Stimulated activated CD4-positive, alpha-beta T cell treated with anti-CD3 and anti-CD28 coated beads, Interleukin-4, amount 100 ng/mL, for 48 hours (primary cell): Measurements from ENCODE around the gene JMJD8.

ENCODE experiments used
- DNase-seq, 2 donors: peaks; one replicate each; pipeline ENCODE4 v3.0.0-alpha.2; 2020; ENCODE audit warnings: low read depth in 2 of 2

The JMJD8 gene

GRCh38 chr16:684071-684794, at the start of gene JMJD8:
Gene JMJD8 (minus strand): TSS chr16:684334. CDS start chr16:684319, 15 bp downstream.
- DNase-seq, result peak; percentile 93 to 98

- DNase-seq, result no peak
Measured at GRCh38 chr16:733382-734207, 49.5 kb upstream of the JMJD8 start.

GRCh38 chr16:732936-733335, 48.8 kb upstream of the JMJD8 start:
- DNase-seq, result no peak

GRCh38 chr16:732332-732731, 48.2 kb upstream of the JMJD8 start:
- DNase-seq, result no peak

- no peak for DNase-seq
Measured at GRCh38 chr16:730666-731509, 46.8 kb upstream of the JMJD8 start.

GRCh38 chr16:729768-730665, 45.9 kb upstream of the JMJD8 start:
- DNase-seq, result no peak

- no peak for DNase-seq
Measured at GRCh38 chr16:728890-729744, 45.0 kb upstream of the JMJD8 start.

GRCh38 chr16:728131-728889, 44.2 kb upstream of the JMJD8 start:
- peak in 1 of 2 donors; percentile 50 for DNase-seq

- no peak for DNase-seq
Measured at GRCh38 chr16:727291-727977, 43.3 kb upstream of the JMJD8 start.

- no peak for DNase-seq
Measured at GRCh38 chr16:726438-727290, 42.5 kb upstream of the JMJD8 start, which contains the start of the genes CCDC78 and HAGHL. Gene CCDC78 (minus strand): TSS chr16:726443. CDS start chr16:726367, 76 bp downstream. Gene HAGHL (plus strand): TSS chr16:727106. CDS start chr16:727510, 404 bp downstream.

GRCh38 chr16:726188-726437, 42.0 kb upstream of the JMJD8 start:
- no peak for DNase-seq

- DNase-seq, result no peak
Measured at GRCh38 chr16:725463-726187, 41.5 kb upstream of the JMJD8 start.

GRCh38 chr16:725041-725376, 40.9 kb upstream of the JMJD8 start:
- DNase-seq, result no peak

- no peak for DNase-seq
Measured at GRCh38 chr16:724188-725040, 40.3 kb upstream of the JMJD8 start.

- no peak for DNase-seq
Measured at GRCh38 chr16:723695-724094, 39.6 kb upstream of the JMJD8 start.

GRCh38 chr16:722835-723633, 38.9 kb upstream of the JMJD8 start:
- DNase-seq, result no peak
